ENCODE results near the gene HOXD3. TPM values are rescaled to one million over a fixed set of nuclear protein-coding genes. Genes with fewer than 3 reads are reported as not detected.

HOXD3 gene
- polyA plus RNA-seq, 1 of the 3 experiments (the other 2 are of a cell fraction): 0.81 TPM

GRCh38 chr2:176136374-176137251, 20.5 kb upstream of the HOXD3 start (continued):
- TF ChIP-seq EZH2phosphoT487 (IDR thresholded peaks at IDR 0.05; ENCODE audit: borderline replicate concordance, low read depth) (no peak), JUND (IDR thresholded peaks at IDR 0.05) (no peak), REST (IDR thresholded peaks at IDR 0.05; ENCODE audit: low read depth, low read length) (no peak), RXRA (IDR thresholded peaks at IDR 0.05; ENCODE audit: borderline replicate concordance, low read depth) (no peak), NRF1 (IDR thresholded peaks at IDR 0.05; ENCODE audit: low read depth, low read length) (no peak), CHD2 (IDR thresholded peaks at IDR 0.05; ENCODE audit: low read length, partially characterized antibody) (no peak), SIN3A (IDR thresholded peaks at IDR 0.05; ENCODE audit: borderline replicate concordance, low read depth, low read length) (no peak), RCOR1 (IDR thresholded peaks at IDR 0.05; ENCODE audit: low read length) (no peak), FOXJ3 (CRISPR knock-in tag; IDR thresholded peaks at IDR 0.05) (no peak), RAD21 (IDR thresholded peaks at IDR 0.05; ENCODE audit: low read length) (no peak), GABPA (IDR thresholded peaks at IDR 0.05; ENCODE audit: low read depth) (no peak), TAF1 (IDR thresholded peaks at IDR 0.05; ENCODE audit: borderline replicate concordance, low read depth, low read length) (no peak), RFX5 (IDR thresholded peaks at IDR 0.05; ENCODE audit: low read length) (no peak)

- Histone ChIP-seq H3K9ac (peak overlapping the region; percentile 94), H3K9me2 (no peaks in the 10 kb centered on the region), H3K4me3 (ENCODE audit: low read depth in 2 of 2, low read length in 1 of 2) (peak overlapping the region; percentile 83 to 86), H3K4me1 (ENCODE audit: control insufficient read depth in 1 of 2, insufficient read depth in 2 of 2, low read depth in 1 of 2, low read length in 1 of 2) (peaks cover 33 to 59% of the 10 kb centered on the region in 2 experiments), H3K9me3 (no peaks in the 10 kb centered on the region), H3K79me2 (ENCODE audit: insufficient read depth) (peaks cover 45% of the 10 kb centered on the region), H3K27ac (ENCODE audit: low read depth in 2 of 2, low read length in 1 of 2) (peak overlapping the region; percentile 63 to 92), H3K36me3 (replicated peaks in 1 of 2; ENCODE audit: control insufficient read depth in 1 of 2, insufficient read depth in 2 of 2, low read length in 1 of 2) (no peaks in the 10 kb centered on the region), H2AFZ (ENCODE audit: low read depth) (peak overlapping the region; percentile 61; the same call in 1 of the 2 replicates), H3K27me3 (ENCODE audit: insufficient read depth) (no peaks in the 10 kb centered on the region), H4K20me1 (ENCODE audit: insufficient read depth) (no peaks in the 10 kb centered on the region), H3K4me2 (peak overlapping the region; percentile 96), H3F3A (replicated peaks; ENCODE audit: insufficient read depth) (peaks cover 33% of the 10 kb centered on the region)
- TF ChIP-seq RAD21 (IDR thresholded peaks at IDR 0.05; ENCODE audit: low read length): no peak
- peak; percentile 26 for TF ChIP-seq CHD2 (IDR thresholded peaks at IDR 0.05; ENCODE audit: low read length, partially characterized antibody)
- no peak for DNase-seq
- ChIA-PET CTCF (interaction anchor here (1.2 to 26.1 kb wide), 10 partner anchors 13 to 1011 kb away, joined by 3 to 1047 read pairs (median 52); partner anchors contain the start of genes HOXD3 and HOXD9), POLR2A (interaction anchor here (0.6 to 2.6 kb wide), 8 partner anchors 15 to 500 kb away, joined by 3 to 16 read pairs (median 8); partner anchors contain the start of genes HOXD3 and HOXD9)
- WGBS (ENCODE audit: low lambda C conversion rate): 14% methylated on average over 1 of the region's 2 CpGs
These were observed 19.9 kb upstream of the HOXD3 start for GRCh38 chr2:176137252-176137580.
